NT2/D1 (cell line): ENCODE measurements around the gene ACSS3.

Experiments
- SUZ12 ChIP-seq: IDR thresholded peaks from 2 replicates; pipeline ENCODE4 v1.6.1; 2011; ENCODE audit not compliant: insufficient read length, insufficient read depth; ENCODE audit errors: extremely low read depth
- YY1 ChIP-seq: IDR thresholded peaks from 2 replicates; pipeline ENCODE4 v1.6.1; 2011; ENCODE audit not compliant: insufficient read length, insufficient read depth
- ZNF274 ChIP-seq: IDR thresholded peaks from 2 replicates; pipeline ENCODE4 v1.6.1; 2011; ENCODE audit warnings: mild to moderate bottlenecking, low read depth, low read length

DNA sequence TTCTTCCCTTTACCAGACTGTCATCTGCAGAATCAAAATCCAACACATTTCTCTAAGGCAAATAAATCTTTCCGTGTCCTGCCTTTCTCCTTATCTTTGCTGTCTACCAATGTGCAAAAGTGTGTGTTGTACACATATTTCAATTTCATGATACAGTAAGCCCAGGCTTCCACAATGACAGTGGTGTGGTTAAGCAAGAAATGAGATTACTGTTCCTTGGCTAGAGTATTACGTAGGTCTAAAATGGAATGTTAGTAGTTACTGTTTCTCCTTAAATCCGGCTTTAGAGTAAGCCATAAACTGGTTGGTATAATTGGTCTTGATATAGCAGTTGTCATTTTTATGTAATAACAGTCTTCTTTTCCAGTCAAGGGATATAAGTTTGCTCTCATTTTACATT lies 82.0 kb downstream of the ACSS3 start:
- TF ChIP-seq ZNF274, result no peak
- no peak for TF ChIP-seq YY1
- TF ChIP-seq SUZ12, result no peak
